H1 (cell line): ENCODE measurements around the gene VPS51. TPM values are rescaled to one million over a fixed set of nuclear protein-coding genes. Genes with fewer than 3 reads are reported as not detected.

Source experiments
- CHD2 ChIP-seq: IDR thresholded peaks from 2 replicates; pipeline ENCODE4 v1.6.1; 2012; ENCODE audit warnings: low read length, improper control_type of control experiment
- polyA plus RNA-seq, 7 experiments: library from polyadenylated mRNA; depleted of rRNA in 3 of 7; stranded (reverse) in 5 of 7; unstranded in 2 of 7; fragments of >200 nt in 5 of 7; fragments of 200-250 nt in 2 of 7; gene quantifications; 1 replicate in 5 of 7; 2 replicates in 1 of 7; 4 replicates in 1 of 7; pipeline versions ENCODE4 v1.2.1 to v1.2.3, GENCODE V29; 2011 to 2013; ENCODE audit warnings: missing spikeins in 2 of 7, mixed read lengths in 2 of 7
- total RNA-seq: library from RNA; stranded (reverse); fragmentation: NEBNext Ultra II Directional; extraction: Animal tissue kit (Norgen Biotek cat#: 25700); gene quantifications from 2 replicates; pipeline ENCODE4 v1.2.1, GENCODE V29; 2021
- TF ChIP-seq, protein P1 (sequence below): fragments of 300-600 bp; sonication (generic); IDR thresholded peaks from 2 replicates; pipeline ENCODE4 v1.7.1; 2012; ENCODE audit warnings: low read length, moderate library complexity, mild to moderate bottlenecking, inconsistent platforms; ENCODE audit not compliant: insufficient replicate concordance

The VPS51 gene
- total and polyA plus RNA-seq, 2 of the 8 experiments (the other 6 are each of a cell fraction or from before 2014, with no cell fraction given) = 97.4 to 142 TPM

DNA sequence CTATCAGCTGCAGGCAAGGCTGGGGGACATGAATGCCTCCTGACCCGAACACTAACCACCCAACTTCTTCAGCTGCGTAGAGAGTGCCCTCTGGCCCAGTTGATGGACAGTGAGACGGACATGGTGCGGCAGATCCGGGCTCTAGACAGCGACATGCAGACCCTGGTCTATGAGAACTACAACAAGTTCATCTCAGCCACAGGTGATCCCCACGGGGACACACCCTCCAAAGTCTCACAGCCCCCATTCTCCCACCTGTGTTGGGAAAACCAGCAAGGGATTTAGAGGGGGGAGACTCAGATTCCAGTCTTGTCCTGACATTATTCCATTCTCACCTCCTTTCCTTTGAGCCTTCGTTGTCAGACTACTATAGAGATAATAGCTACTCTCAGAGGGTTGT is 912 bp downstream of the VPS51 start (continued):
- no peak for TF ChIP-seq CHD2
- TF ChIP-seq, protein P1, sequence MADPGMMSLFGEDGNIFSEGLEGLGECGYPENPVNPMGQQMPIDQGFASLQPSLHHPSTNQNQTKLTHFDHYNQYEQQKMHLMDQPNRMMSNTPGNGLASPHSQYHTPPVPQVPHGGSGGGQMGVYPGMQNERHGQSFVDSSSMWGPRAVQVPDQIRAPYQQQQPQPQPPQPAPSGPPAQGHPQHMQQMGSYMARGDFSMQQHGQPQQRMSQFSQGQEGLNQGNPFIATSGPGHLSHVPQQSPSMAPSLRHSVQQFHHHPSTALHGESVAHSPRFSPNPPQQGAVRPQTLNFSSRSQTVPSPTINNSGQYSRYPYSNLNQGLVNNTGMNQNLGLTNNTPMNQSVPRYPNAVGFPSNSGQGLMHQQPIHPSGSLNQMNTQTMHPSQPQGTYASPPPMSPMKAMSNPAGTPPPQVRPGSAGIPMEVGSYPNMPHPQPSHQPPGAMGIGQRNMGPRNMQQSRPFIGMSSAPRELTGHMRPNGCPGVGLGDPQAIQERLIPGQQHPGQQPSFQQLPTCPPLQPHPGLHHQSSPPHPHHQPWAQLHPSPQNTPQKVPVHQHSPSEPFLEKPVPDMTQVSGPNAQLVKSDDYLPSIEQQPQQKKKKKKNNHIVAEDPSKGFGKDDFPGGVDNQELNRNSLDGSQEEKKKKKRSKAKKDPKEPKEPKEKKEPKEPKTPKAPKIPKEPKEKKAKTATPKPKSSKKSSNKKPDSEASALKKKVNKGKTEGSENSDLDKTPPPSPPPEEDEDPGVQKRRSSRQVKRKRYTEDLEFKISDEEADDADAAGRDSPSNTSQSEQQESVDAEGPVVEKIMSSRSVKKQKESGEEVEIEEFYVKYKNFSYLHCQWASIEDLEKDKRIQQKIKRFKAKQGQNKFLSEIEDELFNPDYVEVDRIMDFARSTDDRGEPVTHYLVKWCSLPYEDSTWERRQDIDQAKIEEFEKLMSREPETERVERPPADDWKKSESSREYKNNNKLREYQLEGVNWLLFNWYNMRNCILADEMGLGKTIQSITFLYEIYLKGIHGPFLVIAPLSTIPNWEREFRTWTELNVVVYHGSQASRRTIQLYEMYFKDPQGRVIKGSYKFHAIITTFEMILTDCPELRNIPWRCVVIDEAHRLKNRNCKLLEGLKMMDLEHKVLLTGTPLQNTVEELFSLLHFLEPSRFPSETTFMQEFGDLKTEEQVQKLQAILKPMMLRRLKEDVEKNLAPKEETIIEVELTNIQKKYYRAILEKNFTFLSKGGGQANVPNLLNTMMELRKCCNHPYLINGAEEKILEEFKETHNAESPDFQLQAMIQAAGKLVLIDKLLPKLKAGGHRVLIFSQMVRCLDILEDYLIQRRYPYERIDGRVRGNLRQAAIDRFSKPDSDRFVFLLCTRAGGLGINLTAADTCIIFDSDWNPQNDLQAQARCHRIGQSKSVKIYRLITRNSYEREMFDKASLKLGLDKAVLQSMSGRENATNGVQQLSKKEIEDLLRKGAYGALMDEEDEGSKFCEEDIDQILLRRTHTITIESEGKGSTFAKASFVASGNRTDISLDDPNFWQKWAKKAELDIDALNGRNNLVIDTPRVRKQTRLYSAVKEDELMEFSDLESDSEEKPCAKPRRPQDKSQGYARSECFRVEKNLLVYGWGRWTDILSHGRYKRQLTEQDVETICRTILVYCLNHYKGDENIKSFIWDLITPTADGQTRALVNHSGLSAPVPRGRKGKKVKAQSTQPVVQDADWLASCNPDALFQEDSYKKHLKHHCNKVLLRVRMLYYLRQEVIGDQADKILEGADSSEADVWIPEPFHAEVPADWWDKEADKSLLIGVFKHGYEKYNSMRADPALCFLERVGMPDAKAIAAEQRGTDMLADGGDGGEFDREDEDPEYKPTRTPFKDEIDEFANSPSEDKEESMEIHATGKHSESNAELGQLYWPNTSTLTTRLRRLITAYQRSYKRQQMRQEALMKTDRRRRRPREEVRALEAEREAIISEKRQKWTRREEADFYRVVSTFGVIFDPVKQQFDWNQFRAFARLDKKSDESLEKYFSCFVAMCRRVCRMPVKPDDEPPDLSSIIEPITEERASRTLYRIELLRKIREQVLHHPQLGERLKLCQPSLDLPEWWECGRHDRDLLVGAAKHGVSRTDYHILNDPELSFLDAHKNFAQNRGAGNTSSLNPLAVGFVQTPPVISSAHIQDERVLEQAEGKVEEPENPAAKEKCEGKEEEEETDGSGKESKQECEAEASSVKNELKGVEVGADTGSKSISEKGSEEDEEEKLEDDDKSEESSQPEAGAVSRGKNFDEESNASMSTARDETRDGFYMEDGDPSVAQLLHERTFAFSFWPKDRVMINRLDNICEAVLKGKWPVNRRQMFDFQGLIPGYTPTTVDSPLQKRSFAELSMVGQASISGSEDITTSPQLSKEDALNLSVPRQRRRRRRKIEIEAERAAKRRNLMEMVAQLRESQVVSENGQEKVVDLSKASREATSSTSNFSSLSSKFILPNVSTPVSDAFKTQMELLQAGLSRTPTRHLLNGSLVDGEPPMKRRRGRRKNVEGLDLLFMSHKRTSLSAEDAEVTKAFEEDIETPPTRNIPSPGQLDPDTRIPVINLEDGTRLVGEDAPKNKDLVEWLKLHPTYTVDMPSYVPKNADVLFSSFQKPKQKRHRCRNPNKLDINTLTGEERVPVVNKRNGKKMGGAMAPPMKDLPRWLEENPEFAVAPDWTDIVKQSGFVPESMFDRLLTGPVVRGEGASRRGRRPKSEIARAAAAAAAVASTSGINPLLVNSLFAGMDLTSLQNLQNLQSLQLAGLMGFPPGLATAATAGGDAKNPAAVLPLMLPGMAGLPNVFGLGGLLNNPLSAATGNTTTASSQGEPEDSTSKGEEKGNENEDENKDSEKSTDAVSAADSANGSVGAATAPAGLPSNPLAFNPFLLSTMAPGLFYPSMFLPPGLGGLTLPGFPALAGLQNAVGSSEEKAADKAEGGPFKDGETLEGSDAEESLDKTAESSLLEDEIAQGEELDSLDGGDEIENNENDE = no peak
